Islet precursor cell (in vitro differentiated cells): ENCODE measurements around the gene AK5.
"Not testable (repeated sequence)": the region's sequence is repeated elsewhere in the genome, so short reads cannot be mapped to it uniquely, and the experiment has no call there.

ENCODE experiments used
- DNase-seq: peaks from one replicate; pipeline ENCODE4 v3.0.0-alpha.2; 2018

The AK5 gene

DNA sequence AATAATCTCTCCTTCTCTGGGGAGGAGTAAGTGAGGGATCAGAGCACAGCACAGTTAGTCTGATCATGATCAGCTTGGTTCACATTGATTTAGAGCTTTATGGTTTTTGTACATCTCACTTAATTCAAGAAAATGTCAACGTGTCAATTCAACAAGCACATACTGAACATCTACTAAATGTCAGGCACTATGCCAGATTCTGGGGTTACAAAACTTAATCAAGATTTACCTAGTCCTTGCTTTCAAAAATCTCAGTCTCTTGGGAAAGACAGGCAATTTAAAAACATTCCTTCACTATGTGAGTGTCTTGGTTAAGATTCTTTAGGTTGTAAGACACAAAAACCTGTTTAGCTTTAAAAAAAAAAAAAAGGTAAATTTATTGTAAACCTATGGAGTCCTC lies 181.4 kb downstream of the AK5 start:
- DNase-seq: no peak

DNA sequence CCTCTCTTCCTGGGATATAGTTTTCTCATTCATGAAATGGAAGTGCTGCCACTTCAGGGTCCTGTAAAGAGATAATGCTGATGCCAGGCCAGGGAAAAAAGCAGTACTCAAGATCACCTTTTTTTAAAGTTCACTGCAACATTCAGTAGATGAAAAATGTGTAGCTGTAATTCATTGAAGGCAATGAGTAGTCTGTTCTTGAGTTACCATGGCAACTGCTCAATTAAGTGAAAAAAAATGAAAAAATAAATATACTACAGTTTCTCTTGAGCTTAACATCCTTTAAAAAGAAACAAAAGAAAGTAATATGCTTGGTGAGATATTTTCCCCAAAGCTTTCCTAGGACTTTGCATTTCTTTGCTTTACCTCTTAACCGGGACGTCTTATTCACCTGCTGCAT lies 183.3 kb downstream of the AK5 start:
- DNase-seq: no peak

DNA sequence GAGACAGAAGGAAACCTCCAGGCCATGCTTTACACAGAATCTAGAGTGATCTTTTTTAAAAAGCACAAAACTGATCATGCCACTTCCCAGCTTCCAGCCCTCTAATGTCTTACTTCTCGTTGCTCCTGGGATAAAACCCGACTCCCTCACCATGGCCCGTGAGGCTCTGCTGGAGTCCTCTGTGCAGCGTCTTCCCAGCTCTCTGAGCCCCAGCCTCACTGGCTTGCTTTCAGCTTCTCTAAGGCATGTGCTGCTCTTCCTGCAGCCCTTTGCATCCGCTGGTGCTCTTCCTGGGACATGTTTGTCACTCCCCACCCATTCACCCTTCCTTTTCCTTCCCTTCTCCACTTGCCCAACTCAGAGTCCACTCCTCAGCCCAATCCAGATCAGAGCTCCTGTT lies 184.1 kb downstream of the AK5 start:
- no peak for DNase-seq

DNA sequence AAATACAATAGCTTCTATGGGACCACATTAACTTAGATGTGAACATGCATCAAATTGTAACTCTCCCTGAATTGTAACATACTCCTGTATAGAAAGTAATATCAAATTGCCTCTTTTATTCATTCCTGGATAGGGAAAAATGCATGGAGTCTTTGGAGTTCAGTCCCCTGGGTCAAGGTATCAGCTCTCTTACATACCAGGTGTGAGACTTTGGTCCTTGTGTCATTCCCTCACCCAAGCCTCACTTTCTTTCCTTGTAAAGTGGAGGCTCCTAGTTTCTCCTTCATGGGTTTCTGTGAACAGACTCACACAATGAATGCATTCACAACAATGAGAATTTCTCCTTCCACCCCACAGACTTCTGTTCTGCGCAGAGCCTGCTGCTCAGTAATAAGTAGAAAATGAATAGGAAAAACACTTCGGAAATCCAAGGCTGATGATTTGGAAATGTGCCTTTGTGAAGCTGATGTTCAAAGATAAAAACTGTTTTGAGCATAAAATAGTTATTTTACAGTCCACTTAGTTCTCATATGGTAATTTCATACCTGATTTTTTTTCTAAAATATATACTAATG lies 185.3 kb downstream of the AK5 start:
- no peak for DNase-seq

DNA sequence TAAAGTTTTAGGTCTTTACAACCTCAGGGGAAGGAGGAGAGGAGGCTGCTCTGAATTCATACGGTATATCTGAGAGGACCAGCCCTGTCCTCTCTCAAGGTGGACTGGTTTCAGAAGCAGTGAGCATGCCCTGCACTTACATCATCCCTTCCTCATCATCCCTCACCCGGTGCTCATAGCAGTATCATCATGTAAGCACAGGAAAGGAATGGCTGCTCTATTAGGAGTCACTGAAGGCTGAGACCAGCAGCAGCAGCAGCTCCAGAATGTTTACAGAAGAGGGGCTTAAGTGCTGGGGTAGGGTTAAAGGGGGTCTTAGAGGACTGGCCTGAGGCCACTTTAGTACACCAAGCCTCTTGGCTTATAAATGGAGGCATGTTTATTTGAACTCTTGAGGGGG lies 185.9 kb downstream of the AK5 start:
- no peak for DNase-seq

DNA sequence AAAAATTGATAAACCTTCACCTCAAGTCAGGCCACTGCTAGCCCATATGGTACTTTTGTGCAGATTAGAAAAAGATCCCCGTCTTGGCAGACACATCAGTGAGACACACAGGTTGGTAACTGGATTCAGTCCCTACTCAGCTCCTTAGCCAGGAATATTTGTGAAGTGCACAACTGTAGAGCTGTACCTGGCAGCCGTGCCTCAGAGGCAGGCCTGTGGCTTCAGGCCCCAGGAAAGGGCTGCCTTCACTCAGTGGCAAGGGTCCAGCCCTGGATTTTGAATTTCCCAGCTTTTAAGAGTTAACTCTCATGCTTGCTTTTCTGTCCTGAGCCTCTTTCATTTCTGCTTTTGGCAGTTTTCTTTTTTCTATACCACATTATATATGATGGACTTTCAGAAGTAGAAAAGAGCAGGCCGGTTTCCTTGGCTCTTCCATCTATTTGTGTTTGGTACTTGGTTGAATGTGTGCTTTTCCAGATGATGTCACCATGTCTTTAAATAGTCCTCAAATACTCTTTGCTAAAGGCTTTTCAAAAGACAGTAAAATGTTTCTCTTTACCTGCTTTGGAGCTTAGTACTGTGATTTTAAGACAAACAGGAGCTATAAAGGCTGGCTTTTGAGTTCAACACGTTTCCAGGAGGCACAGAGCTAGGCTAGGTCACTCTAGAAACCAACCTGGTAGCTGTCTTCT lies 186.6 kb downstream of the AK5 start:
- DNase-seq: no peak

DNA sequence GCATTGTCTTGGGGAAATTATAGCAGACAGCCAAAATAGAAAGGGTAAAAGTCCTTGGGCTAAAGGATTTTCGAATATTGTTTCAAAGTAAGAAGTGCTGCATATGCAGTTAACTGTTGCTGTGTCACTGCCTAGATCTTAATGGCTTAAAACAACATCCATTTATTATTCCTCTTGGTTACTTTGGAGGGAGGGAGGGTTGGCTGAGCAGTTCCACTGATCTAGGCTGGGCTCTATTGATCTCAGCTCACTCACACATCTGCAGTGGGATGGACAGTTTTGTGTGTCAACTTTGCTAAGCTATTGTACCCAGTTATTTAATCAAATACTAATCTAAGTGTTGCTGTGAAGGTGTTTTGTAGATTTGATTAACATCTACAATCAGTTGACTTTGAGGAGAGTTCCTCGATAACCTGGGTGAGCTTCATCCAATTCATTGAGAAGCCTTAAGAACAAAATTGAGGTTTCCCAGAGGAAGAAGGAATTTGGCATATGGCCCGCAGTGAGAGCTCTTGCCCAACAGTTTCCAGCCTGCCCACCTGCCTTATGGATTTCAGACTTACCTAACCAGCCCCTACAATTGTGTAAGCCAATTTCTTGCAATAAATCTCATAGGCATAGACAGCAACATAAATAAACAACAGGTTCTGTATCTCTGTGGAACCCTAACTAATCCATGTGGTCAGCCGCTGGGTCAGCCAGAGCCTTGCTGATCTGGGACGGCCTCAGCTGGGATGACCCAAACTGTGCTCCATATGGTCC lies 187.3 kb downstream of the AK5 start:
- no peak for DNase-seq

DNA sequence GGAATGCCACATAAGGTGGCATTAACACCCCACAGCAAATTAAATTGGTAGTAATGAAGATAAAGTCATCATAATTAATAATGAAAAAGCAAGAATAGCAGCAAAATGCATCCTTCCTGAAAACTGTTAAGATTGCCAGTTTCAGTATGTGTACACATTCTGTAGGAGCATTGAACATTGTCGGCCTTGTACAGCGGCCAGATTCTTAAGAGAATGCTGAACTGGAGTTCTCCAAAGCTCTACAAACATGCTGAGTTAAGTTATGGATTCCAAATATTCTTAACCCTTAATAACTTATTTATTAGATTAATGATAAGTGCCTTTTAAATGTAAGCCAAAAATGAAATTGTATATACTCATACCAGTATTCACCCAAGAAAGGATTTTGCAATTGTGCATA lies 189.9 kb downstream of the AK5 start:
- DNase-seq: no peak

DNA sequence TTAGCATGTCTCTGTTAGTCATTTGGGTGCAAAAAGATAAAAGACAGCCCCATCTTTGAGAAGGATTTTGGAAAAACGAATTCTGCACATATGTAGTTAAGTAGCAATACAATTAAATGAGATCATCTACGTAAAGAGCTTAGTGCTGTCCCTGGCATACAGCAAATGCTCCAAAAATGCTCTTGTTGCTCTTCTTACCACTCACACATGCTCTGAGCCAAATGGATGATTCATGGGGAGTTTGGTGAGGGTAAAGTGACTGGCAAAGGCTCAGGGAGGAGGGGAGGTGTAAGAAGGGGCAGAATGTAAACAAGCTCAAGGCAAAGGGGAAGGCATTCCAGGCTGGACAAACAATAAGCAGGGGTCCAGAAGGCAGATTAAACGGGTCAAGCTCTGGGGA lies 191.9 kb downstream of the AK5 start:
- DNase-seq: peak; percentile 62

DNA sequence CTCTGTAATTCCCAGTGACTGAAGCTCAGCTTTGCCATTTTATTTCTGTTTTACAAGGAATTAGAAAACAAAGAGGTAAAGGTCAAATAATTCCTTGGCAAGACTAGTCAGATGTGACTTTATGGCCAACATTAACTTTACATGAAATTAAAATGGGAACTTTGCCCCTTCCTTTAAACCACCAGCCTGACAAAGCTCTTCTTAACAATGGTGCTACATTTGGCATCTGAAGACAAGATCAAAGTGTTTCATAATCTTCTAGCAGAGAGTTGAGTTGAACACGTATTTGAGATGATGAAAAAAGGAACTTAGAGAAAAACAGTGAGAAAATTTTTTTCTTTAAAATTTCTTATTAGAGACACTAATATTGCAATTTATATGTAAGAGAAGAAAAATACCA lies 193.8 kb downstream of the AK5 start:
- no peak for DNase-seq

DNA sequence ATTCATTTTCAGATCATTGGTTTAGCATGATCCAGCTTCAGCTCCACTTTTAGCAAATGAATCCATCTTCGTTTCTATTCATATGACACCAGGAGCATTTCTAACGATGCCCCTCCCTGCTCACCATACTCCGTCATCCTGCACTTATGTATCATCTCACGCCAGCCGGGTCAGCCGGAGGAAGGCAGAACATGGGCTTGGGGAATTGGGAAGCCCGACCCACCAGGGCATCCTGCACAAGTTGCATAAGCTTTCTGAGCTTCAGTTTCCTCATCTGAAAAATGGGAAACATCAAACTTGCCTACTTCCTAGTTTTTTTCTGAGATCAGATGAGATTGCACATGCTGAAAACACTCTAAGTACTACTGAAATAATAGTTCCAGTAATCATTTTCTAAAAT lies 194.7 kb downstream of the AK5 start:
- peak; percentile 19 for DNase-seq

DNA sequence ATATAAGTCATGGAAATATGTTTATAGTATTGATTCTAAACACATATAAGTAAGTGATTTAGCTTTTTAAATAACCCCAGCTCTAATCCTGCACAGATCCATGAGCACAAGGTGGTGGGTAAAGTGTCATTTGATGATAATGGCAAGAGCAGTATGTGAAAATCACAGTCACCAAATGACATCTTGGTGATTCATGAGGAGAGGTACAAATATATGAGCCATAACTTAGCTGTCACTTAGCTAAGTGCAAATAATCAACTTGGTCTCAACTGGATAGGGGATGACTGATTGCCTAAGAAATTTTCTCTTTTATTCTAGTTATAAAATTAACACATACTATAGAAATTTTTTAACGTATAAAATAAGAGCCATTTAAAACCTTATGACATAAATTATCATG lies 202.5 kb downstream of the AK5 start:
- DNase-seq: no peak

DNA sequence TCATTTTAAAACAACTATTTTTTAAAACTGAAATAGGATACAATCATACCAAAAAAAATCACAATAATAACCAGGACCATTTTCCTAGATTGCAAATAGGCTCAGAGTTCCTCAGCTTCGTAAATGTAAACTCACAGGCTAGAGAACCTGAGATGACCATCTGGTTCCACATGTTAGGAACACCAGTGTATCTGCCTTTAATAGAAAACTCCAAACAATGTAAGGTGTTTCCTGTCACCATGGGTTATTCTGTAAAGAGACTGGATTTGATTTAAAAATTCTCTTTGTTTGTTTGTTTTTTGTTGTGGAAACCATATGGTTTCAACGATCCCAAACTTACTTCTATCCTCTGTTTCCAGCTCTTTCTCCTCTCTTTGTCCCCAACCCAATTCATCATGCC lies 203.1 kb downstream of the AK5 start:
- no peak for DNase-seq

DNA sequence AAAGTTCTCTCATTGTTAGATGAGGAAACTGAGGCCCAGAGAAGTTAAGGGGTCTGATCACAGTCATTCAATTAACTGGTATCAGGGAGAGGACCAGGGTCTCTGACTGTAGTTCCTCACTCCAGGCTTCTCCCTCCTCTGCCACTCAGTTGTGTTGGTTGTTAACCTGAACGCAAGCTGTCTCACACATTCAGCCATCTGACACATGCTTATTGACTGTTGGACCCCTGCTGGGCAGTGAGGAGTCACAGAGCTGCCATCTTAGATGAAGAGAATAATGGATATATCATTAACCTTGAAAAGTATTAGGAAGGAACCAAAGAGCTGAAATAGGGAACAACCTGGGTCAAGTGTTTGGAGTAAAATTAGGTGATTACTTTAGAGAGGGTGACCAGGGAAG lies 205.8 kb downstream of the AK5 start:
- no peak for DNase-seq

DNA sequence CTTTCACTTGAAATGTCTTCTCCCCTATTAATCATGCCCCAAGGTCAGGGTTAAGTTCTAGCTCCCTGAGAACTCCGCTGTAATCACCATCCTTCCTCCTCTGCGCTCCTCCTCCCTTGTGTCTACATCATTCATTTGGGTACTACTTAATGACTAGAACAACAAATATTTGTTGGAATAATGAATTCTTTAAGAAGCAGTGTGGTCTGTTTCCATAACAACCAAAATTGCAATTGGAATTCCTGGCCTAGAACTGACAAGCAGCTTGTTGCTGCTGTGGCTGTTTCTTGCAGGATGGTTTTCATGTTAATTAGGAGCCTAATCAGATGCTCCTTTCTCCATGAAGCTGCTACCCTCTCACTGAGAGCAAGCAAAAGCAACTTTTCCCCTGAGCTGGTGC lies 208.1 kb downstream of the AK5 start:
- no peak for DNase-seq

DNA sequence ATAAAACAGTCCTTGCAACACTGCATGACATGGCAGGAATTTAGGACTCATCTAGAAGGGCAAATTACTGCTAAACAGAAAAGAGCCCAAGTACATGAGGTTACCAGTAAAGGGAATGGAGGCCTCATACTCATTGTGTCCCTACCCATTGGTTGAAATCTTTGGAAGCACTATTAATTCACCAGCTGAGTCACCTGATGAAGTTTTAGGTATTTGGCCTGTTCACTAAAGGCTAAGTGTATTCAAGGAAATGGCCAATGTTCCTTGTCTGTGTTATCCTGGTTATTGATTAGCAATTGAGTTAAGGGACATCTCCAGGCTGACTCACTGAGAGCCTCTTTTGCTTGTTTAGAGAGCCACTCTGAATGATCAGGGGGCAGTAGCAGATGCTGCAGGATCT lies 212.2 kb downstream of the AK5 start:
- no peak for DNase-seq

DNA sequence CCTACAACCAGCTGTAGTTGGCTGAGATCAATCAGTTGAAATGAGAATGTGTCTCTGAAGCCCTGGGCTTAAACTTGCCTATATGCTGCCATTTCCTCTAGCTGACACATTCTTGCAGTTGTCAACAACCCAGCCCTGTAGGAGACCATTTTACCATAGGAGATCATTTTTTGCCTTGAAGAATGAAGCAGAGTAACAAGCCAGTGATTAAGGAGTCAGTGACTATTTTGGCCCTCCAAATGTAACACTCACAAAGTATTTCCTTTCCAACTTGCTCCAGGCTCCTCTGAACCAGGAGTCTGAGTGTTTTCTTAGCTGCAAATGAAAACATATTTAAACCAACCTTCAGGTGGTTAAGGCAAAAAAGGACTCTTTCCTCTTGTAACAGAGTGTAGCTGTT lies 217.1 kb downstream of the AK5 start:
- DNase-seq: no peak

DNA sequence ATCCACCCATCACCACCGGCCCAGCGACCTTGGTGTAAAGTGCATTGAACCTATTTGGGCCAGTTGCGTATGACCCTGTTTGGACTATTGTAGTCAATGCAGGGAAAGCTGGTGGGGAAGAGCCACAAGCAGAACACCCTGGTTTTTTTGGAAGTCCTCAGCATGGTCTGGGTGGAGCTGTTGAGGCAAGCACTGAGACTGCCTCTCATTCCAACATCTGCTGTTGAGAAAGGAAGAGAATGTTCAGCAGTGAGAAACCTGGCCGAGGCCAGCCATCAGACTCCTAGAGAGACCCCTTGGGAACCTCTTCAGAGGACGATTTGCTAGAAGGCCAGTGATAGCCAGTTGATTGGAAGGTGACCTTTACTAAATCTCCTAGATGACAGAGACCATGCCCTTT lies 217.6 kb downstream of the AK5 start:
- no peak for DNase-seq

DNA sequence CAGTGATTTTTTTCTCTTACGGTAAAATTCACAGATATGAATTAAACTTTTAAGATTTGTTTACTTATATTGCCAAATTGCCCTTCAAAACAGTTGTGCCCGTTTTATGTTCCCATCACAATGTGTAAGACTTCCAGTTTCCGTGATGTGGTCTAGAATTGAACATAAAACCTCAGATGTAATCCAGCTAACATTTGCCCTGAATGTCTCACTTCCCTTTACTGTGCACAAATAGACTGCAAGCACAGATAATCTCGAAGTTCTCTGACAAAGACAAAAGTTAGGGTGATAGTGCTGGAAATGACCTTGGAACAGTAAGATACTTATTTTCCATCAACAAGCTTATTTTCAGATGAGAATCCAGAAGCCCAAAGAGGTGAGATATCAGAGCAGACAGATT lies 223.2 kb downstream of the AK5 start:
- no peak for DNase-seq

DNA sequence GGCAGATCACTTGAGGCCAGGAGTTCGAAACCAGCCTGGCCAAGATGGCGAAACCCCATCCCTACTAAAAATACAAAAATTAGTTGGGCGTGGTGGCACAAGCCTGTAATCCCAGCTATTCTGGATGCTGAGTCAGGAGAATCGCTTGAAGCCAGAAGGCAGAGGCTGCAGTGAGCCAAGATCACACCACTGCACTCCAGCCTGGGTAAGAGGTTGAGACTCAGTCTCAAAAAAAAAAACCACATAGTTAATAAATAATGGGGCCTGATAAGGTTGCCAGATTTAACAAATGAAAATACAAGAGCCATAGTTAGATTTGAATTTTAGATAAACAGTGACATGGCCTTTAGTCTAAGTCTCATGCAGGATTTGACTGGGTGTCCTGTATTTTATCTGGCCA lies 225.0 kb downstream of the AK5 start:
- DNase-seq: no peak

DNA sequence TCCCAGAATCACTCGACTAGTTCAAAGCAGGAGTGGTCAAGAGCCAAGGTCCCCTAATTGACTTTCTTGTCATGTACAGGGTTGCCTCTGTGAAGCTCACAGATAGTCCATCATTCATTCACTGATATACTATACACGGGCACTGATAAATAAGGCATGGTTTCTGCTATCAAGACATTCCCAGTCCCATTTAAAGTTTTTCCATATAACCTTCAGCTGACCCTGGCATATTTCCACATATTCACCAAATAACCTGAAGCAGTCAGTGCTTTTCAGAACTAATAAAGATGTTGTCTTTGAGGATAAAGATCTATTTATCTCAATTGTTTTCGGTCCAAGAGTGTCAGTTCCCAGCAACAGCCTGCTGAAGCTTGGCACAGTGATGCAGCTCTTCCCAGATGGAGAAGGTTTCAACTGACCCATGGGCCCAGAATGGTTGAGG lies 227.3 kb downstream of the AK5 start:
- DNase-seq: no peak

DNA sequence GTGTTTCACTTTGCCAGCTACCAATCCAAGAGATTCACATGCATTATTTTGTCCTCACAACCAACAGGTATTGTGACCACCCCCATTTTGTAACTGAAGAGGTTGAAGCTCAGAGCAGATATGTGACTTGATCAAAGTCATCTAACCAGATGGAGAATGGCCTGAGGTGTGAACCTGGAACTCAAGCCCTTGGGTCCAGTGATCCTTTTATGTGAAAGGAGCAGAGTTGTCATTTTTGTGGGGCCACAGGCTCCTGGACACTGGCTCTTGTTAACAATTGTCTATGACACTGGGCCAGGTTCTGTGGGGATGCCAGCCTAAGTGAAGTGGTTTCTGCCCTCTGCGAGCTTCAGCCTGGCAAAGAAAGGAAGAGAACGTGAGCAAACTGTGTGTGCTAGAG lies 228.1 kb downstream of the AK5 start:
- DNase-seq: no peak

DNA sequence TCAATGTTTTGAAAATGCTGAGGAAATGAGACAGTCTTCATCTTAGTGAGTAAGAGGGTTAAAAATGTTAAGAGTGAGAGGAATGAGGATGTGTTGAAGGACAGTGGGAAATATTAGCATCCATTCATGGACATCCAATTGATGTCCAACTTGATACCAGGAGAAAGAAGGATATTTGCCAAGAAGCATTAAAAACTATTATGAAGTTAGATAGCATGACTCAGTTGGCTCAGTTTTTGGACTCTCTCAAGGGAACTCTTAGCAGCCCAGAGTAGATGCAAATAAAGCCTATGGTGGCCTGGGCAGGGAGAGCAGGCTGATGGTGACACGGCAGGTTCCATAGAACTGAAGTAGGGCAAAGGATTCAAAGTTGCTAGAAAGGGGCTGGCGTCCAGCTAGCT lies 229.6 kb downstream of the AK5 start:
- DNase-seq: no peak

DNA sequence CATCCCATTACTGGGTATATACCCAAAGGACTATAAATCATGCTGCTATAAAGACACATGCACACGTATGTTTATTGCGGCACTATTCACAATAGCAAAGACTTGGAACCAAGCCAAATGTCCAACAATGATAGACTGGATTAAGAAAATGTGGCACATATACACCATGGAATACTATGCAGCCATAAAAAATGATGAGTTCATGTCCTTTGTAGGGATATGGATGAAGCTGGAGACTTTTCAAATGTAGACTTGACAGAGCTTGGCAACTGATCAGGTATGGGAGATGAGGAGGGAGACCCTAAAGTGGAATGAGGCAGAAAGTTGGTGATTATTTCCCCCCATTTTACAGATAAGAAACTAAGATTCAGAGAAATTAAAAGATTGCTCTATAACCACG lies 230.8 kb downstream of the AK5 start:
- not testable (repeated sequence) for DNase-seq
